ENCODE measurements around the gene RNASEH2A. TPM values are rescaled to one million over a fixed set of nuclear protein-coding genes. Genes with fewer than 3 reads are reported as not detected.
"Not testable (repeated sequence)": the region's sequence is repeated elsewhere in the genome, so short reads cannot be mapped to it uniquely, and the experiment has no call there.

RNASEH2A gene
- total RNA-seq, 2 experiments from 2014 or later, result 46.2 to 47.8 TPM

DNA sequence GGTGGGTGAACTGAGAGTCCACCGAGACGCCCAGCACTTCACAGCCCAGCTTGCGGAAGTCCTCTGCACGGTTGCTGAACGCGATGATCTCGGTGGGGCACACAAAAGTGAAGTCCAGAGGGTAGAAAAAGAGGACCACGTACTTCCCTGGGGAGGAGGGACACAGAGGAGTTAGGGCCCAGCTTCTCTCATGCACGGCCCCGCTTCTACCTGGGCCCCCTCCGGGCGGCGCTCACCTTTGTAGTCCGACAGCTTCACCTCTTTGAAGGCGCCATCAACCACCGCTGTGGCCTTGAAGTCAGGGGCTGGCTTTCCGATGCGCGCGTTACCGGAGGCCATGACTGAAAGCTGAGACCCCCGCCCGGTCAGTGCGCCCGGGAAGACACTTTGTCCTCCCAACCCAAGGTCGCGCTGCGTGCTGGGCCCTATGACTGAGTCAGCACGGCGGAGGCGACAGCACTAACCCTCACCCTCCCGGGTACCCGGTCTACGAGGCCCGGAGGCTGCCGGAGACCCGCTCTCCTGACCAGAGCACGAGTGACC, 5.4 kb upstream of the RNASEH2A start:
- H3K27me3 Mint-ChIP-seq, result no peaks in the 10 kb centered on the region
- no peak for DNase-seq
- POLR2A ChIA-PET, result interaction anchor here (0.6 to 2.9 kb wide), 9 partner anchors 8 to 351 kb away, joined by 3 to 25 read pairs (median 4); partner anchors contain the start of gene JUNB
- peak overlapping the region; percentile 81 for H3K27ac Mint-ChIP-seq
- H3K4me3 Mint-ChIP-seq, result peak overlapping the region; percentile 90
- H3K4me1 Mint-ChIP-seq, result peaks cover 23% of the 10 kb centered on the region
- ATAC-seq (ENCODE audit: low read depth), result peak; percentile 17
- no peaks in the 10 kb centered on the region for H3K9me3 Mint-ChIP-seq
- peaks cover 2% of the 10 kb centered on the region for H3K36me3 Mint-ChIP-seq

DNA sequence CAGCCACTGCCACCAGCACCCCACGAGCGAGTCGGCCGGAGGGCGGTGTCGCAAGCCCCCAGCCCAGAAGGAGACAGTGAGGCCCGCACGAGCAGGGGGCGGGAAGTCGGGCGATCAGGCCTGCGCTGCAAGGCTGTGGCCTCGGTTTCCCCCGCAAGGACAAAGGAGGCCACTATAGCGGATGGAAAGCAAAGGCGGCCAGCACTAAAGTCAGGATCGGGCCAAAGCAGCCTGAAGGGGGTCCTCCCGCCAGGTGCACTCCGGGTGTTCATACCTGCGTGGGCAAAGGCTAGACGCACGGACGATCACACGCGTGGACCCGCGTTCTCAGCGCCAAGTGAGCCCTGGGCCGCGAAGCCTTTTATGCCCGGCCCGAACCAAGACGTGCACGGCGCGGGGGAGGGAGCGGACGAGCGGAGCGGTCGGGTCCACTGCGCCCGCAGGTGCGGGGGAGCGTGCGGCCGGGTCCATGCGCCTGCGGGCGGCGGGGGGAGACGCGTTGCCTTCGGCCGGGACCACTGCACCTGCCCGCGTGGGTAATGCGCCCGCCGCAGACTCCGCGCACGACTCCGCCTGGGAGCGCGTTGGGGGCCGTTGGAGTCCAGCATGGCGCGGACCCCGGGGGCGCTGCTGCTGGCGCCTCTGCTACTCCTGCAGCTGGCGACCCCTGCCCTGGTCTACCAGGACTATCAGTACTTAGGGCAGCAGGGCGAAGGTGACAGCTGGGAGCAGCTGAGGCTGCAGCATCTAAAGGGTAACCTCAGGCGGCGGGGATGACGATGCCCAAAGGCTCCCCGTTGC, 4.7 kb upstream of the RNASEH2A start, which contains the start of the genes PRDX2 and THSD8:
PRDX2 (minus strand) TSS at position 335 of the 801 bp plus-strand sequence. CDS start 539 bp downstream, outside the sequence.
THSD8 (plus strand) TSS at position 604 of the 801 bp plus-strand sequence; CDS start at position 607, 3 bp downstream.
- H3K4me1 Mint-ChIP-seq, result peaks cover 21% of the 10 kb centered on the region
- peak; percentile 62 for ATAC-seq (ENCODE audit: low read depth)
- peaks cover 5% of the 10 kb centered on the region for H3K36me3 Mint-ChIP-seq
- no peaks in the 10 kb centered on the region for H3K9me3 Mint-ChIP-seq
- DNase-seq, result peak; percentile 87
- POLR2A ChIA-PET, result interaction anchor here (0.6 to 2.9 kb wide), 6 partner anchors 10 to 104 kb away, joined by 3 to 25 read pairs (median 4); partner anchors contain the start of gene JUNB
- H3K4me3 Mint-ChIP-seq, result peak within 1 kb of the TSS; percentile 90
- peak within 1 kb of the TSS; percentile 81 for H3K27ac Mint-ChIP-seq
- H3K27me3 Mint-ChIP-seq, result no peaks in the 10 kb centered on the region

DNA sequence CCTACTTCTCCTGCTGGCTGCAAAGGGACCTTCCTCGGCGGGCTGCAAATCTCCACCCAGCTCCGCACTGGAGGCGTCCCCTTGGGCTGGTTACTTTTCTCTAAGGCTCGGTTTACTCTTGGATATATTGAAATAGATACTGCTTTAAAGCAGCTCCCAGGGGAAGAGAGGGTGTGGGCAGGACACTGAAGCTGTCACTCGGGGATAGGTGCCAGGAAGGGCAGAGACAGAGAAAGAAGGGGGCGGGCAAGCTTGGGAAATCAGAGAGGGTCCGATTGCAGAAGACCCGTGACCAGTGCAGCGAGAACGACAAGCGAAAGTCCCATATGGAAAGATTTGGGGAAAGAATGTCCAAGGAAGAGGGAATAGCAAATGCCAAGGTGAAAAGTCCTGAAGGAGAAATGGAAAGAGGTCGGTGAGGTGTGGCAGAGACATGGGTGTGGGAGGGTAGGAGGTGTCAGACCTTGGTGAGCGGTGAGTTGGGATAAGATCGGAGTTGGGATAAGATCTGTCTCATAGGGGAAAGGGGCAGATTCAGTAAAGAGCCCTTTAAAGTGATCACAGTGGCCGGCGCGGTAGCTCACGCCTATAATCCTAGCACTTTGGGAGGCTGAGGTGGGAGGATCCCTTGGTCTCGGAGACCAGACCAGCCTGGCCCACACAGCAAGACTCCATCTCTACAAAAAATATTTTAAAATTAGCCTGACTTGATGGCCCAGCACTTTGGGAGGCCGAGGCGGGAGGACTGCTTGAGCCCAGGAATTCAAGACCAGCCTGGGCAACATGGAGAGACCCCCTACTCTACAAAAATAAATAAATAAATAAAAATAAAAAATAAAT, 3.9 kb upstream of the RNASEH2A start:
- POLR2A ChIA-PET, result interaction anchor here (0.6 to 2.9 kb wide), 3 partner anchors 11 to 81 kb away, joined by 3 to 25 read pairs (median 3); partner anchors contain the start of gene JUNB
- Mint-ChIP-seq H3K4me3 (peak overlapping the region; percentile 90), H3K9me3 (no peaks in the 10 kb centered on the region), H3K36me3 (peaks cover 5% of the 10 kb centered on the region), H3K27ac (peak overlapping the region; percentile 34), H3K4me1 (peaks cover 23% of the 10 kb centered on the region), H3K27me3 (no peaks in the 10 kb centered on the region)
- no peak for ATAC-seq (ENCODE audit: low read depth)
- no peak for DNase-seq

GRCh38 chr19:12804051-12804450, 2.3 kb upstream of the RNASEH2A start:
- DNase-seq (no peak), ATAC-seq (ENCODE audit: low read depth) (no peak)
- H3K4me3 Mint-ChIP-seq, result no peak overlapping the region
- no peaks in the 10 kb centered on the region for H3K9me3 Mint-ChIP-seq
- H3K27ac Mint-ChIP-seq, result no peak overlapping the region
- H3K27me3 Mint-ChIP-seq, result no peaks in the 10 kb centered on the region
- peaks cover 27% of the 10 kb centered on the region for H3K4me1 Mint-ChIP-seq
- POLR2A ChIA-PET, result interaction anchor here (0.6 to 1.2 kb wide), 3 partner anchors 11 to 70 kb away, joined by 3 to 4 read pairs (median 4); no protein-coding TSS in a partner anchor
- peaks cover 10% of the 10 kb centered on the region for H3K36me3 Mint-ChIP-seq

DNA sequence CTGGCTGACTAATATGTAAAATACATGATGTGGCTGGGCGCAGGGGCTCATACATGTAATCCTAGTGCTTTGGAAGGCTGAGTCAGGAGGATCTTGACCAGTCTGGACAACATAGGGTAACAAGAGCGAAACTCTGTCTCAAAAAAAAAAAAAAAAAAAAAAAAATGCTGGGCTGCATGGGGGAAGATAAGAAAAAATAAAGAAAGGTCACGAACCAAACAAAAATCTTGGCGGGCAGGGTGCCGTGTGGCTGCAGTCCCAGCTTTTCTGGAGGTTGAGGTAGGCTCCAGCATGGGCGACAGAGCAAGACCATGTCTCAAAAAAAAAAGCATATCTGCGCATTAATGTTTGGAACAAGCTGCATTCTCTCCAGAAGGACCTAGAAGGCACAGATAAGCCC, 8.7 kb downstream of the RNASEH2A start:
- Mint-ChIP-seq H3K27me3 (no peaks in the 10 kb centered on the region), H3K4me1 (peaks cover 2% of the 10 kb centered on the region), H3K27ac (no peak overlapping the region), H3K4me3 (no peak overlapping the region), H3K36me3 (peaks cover 16% of the 10 kb centered on the region), H3K9me3 (no peaks in the 10 kb centered on the region)
- DNase-seq (no peak), ATAC-seq (ENCODE audit: low read depth) (no peak)
- POLR2A ChIA-PET, result no interaction called here

DNA sequence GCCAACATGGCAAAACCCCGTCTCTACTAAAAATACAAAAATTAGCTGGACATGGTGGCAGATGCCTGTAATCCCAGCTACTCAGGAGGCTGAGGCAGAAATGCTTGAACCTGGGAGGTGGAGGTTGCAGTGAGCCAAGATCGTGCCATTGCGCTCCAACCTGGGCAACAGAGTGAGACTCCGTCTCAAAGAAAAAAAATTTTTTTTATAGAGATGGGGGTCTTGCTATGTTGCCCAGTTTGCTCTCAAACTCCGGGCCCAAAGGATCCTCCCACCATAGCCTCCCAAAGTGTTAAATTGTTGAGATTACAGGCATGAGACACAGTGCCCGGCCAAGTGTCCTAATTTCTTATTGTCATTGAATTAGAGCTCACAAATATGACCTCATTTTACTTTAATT, 10.8 kb downstream of the RNASEH2A start:
- H3K4me3 Mint-ChIP-seq; DNase-seq; H3K27me3 Mint-ChIP-seq; H3K27ac Mint-ChIP-seq; ATAC-seq (ENCODE audit: low read depth); H3K4me1 Mint-ChIP-seq; POLR2A ChIA-PET; H3K9me3 Mint-ChIP-seq: not testable (repeated sequence)
- H3K36me3 Mint-ChIP-seq, result peaks cover 13% of the 10 kb centered on the region

DNA sequence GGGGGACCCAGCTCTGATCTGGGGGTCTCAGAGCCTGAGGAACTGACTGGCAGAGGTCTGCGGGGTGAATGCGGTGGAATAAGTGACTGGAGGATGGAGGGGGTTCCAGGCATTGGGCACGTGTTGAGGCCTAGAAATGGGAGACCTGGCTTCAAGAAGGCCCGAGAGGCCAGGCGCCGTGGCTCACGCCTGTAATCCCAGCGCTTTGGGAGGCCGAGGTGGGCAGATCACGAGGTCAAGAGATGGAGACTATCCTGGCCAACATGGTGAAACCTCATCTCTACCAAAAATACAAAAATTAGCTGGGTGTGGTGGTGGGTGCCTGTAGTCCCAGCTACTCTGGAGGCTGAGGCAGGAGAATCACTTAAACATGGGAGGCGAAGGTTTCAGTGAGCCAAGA, 11.4 kb downstream of the RNASEH2A start:
- not testable (repeated sequence) for H3K27me3 Mint-ChIP-seq; DNase-seq; H3K36me3 Mint-ChIP-seq; H3K4me3 Mint-ChIP-seq; H3K9me3 Mint-ChIP-seq; ATAC-seq (ENCODE audit: low read depth); H3K27ac Mint-ChIP-seq; H3K4me1 Mint-ChIP-seq
- POLR2A ChIA-PET, result interaction anchor here (0.6 kb wide), 1 partner anchor 12 kb away, joined by 5 read pairs; no protein-coding TSS in a partner anchor

- DNase-seq, result no peak
- H3K9me3 Mint-ChIP-seq, result no peaks in the 10 kb centered on the region
- ATAC-seq (ENCODE audit: low read depth), result no peak
- peaks cover 1% of the 10 kb centered on the region for H3K36me3 Mint-ChIP-seq
- H3K4me1 Mint-ChIP-seq, result peaks cover 5% of the 10 kb centered on the region
- POLR2A ChIA-PET, result no interaction called here
- H3K27ac Mint-ChIP-seq, result no peak overlapping the region
- peaks cover 13% of the 10 kb centered on the region for H3K27me3 Mint-ChIP-seq
- no peak overlapping the region for H3K4me3 Mint-ChIP-seq
Measured at GRCh38 chr19:12821761-12822160, 15.4 kb downstream of the RNASEH2A start.

DNA sequence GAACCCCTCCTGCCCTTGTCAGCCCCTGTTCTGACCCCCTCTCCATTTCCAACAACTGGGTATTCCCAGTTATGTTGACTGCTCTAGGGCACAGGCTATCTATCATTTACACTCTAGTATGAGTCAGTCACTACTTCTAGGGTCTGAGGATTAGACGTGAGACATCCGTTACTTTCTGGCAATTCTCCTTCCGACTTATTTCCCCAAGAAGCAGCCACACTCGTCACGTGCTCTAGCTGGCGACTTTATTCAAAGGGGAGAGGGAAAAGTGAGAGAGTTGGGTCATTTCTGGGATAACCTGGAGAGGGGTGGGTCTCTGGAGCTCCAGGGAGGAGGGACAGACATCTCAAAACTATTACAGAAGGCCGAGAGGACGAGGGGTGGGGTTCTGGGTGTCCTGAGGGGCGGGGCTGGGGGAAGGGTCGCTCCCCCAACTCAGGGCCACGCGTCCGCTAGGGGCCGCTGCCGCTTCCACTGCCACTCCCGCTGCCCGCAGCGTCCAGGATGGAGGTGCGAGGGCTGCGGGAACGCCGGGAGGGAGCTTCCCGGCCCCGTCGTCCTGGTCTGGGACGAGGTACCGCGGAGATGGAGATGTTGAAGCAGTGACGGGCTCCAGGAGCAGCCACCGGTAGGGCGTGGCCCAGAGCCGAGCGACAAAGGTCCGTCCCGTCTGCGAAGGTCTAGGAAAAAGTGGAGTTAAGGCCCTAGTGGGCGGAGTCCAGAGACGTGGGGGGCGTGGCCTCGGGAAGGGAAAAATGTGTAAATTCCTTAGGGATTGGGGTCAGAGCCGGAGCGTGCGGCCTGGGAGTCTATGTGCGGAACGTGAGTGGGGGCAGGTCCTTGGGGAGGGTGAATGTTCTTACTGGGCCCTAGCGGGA, 19.1 kb downstream of the RNASEH2A start:
- Mint-ChIP-seq H3K4me3 (peak overlapping the region; percentile 54), H3K36me3 (no peaks in the 10 kb centered on the region), H3K27me3 (peaks cover 43% of the 10 kb centered on the region), H3K9me3 (no peaks in the 10 kb centered on the region), H3K4me1 (peaks cover 6% of the 10 kb centered on the region), H3K27ac (no peak overlapping the region)
- DNase-seq (peak; percentile 43), ATAC-seq (ENCODE audit: low read depth) (peak; percentile 32)
- POLR2A ChIA-PET, result no interaction called here

DNA sequence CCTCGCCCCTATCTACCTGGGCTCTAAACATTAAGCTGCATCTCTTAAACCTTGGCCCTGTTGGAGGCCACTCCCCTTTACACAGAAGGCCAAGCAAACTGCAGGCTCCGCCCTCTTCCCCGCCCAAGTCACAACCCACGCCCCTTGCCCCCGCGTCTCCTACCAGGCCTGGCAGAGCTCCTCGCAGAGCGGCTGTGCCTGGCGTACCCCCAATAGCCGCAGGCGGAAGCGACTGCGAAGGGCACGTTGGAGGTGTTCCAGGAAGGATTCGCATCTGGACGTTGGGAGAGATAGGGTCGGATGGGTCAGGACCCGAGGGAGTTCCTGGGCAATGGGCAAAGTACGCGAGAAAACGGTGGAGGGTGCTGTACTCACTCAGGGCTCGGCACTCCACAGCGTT, 22.1 kb downstream of the RNASEH2A start:
- peak; percentile 38 for ATAC-seq (ENCODE audit: low read depth)
- H3K4me3 Mint-ChIP-seq, result no peak overlapping the region
- H3K27me3 Mint-ChIP-seq, result peaks cover 69% of the 10 kb centered on the region
- no peaks in the 10 kb centered on the region for H3K36me3 Mint-ChIP-seq
- H3K4me1 Mint-ChIP-seq, result peaks cover 12% of the 10 kb centered on the region
- peak; percentile 46 for DNase-seq
- H3K9me3 Mint-ChIP-seq, result no peaks in the 10 kb centered on the region
- POLR2A ChIA-PET, result interaction anchor here (0.9 kb wide), 1 partner anchor 22 kb away, joined by 4 read pairs; the partner anchor contains the start of gene RNASEH2A
- no peak overlapping the region for H3K27ac Mint-ChIP-seq

- Mint-ChIP-seq H3K9me3 (no peaks in the 10 kb centered on the region), H3K27me3 (peaks cover 81% of the 10 kb centered on the region), H3K27ac (no peak overlapping the region), H3K4me1 (peaks cover 9% of the 10 kb centered on the region), H3K36me3 (no peaks in the 10 kb centered on the region), H3K4me3 (peak overlapping the region; percentile 48)
- no peak for ATAC-seq (ENCODE audit: low read depth)
- POLR2A ChIA-PET, result no interaction called here
- no peak for DNase-seq
Measured at GRCh38 chr19:12833418-12833737, 27.0 kb downstream of the RNASEH2A start.
